Measurements from ENCODE around the gene AKR1B1.

DNA sequence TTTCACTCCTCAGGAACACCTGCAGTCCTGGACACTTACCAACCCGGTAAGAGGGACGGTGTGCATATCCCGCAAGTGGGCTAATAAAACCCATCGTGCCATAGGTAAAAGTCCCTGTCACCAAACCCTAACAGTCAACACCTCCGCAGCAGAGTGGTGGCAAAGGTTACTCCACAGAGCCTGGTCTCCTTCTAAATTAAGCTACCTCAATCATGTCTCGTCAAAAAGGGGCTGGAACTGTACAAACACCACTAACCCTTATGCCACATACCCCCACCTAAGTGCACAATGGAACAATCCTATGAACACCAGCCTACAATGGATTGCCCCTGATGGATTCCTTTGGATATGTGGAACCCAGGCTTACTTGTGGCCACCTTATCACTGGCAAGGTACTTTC is 9.6 kb upstream of the AKR1B1 start:
- TF ChIP-seq, protein P1, sequence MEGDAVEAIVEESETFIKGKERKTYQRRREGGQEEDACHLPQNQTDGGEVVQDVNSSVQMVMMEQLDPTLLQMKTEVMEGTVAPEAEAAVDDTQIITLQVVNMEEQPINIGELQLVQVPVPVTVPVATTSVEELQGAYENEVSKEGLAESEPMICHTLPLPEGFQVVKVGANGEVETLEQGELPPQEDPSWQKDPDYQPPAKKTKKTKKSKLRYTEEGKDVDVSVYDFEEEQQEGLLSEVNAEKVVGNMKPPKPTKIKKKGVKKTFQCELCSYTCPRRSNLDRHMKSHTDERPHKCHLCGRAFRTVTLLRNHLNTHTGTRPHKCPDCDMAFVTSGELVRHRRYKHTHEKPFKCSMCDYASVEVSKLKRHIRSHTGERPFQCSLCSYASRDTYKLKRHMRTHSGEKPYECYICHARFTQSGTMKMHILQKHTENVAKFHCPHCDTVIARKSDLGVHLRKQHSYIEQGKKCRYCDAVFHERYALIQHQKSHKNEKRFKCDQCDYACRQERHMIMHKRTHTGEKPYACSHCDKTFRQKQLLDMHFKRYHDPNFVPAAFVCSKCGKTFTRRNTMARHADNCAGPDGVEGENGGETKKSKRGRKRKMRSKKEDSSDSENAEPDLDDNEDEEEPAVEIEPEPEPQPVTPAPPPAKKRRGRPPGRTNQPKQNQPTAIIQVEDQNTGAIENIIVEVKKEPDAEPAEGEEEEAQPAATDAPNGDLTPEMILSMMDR (IDR thresholded peaks at IDR 0.05; ENCODE audit: low read length): no peak
- no peak for TF ChIP-seq EZH2 (IDR thresholded peaks at IDR 0.05; ENCODE audit: borderline replicate concordance, low read length)
